ENCODE data around the gene GNG12. TPM values are rescaled to one million over a fixed set of nuclear protein-coding genes. Genes with fewer than 3 reads are reported as not detected.

GNG12 gene
- total RNA-seq, 1 experiment from 2014 or later: 117 TPM

GRCh38 chr1:67677930-67678329 is 155.3 kb downstream of the GNG12 start:
- Mint-ChIP-seq H3K36me3 (ENCODE audit: insufficient read depth, unreplicated experiment) (no peaks in the 10 kb centered on the region), H3K4me1 (ENCODE audit: insufficient read depth, unreplicated experiment) (peaks cover 12% of the 10 kb centered on the region)

GRCh38 chr1:67677408-67677807 is 155.9 kb downstream of the GNG12 start:
- TF ChIP-seq, protein P1, sequence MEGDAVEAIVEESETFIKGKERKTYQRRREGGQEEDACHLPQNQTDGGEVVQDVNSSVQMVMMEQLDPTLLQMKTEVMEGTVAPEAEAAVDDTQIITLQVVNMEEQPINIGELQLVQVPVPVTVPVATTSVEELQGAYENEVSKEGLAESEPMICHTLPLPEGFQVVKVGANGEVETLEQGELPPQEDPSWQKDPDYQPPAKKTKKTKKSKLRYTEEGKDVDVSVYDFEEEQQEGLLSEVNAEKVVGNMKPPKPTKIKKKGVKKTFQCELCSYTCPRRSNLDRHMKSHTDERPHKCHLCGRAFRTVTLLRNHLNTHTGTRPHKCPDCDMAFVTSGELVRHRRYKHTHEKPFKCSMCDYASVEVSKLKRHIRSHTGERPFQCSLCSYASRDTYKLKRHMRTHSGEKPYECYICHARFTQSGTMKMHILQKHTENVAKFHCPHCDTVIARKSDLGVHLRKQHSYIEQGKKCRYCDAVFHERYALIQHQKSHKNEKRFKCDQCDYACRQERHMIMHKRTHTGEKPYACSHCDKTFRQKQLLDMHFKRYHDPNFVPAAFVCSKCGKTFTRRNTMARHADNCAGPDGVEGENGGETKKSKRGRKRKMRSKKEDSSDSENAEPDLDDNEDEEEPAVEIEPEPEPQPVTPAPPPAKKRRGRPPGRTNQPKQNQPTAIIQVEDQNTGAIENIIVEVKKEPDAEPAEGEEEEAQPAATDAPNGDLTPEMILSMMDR (IDR thresholded peaks at IDR 0.05; ENCODE audit: unreplicated experiment): no peak
- Mint-ChIP-seq H3K36me3 (ENCODE audit: insufficient read depth, unreplicated experiment) (no peaks in the 10 kb centered on the region), H3K4me1 (ENCODE audit: insufficient read depth, unreplicated experiment) (peaks cover 7% of the 10 kb centered on the region), H3K27me3 (ENCODE audit: insufficient read depth, unreplicated experiment) (no peaks in the 10 kb centered on the region), H3K9me3 (ENCODE audit: unreplicated experiment) (no peaks in the 10 kb centered on the region), H3K4me3 (ENCODE audit: unreplicated experiment) (no peak overlapping the region), H3K27ac (ENCODE audit: low read depth, unreplicated experiment) (no peak overlapping the region)
- CTCF ChIA-PET: interaction anchor here (0.8 to 4.6 kb wide), 3 partner anchors 83 to 442 kb away, joined by 3 to 18 read pairs (median 12); no protein-coding TSS in a partner anchor
- DNase-seq (ENCODE audit: unreplicated experiment): no peak
- intact Hi-C loops (cut with micrococcal nuclease): no loop called here
- no TSS peak for BruUV-seq (replicated peaks)
- POLR2A ChIA-PET: interaction anchor here (0.6 to 1.7 kb wide), 4 partner anchors 8 to 1456 kb away, joined by 3 to 4 read pairs (median 4); partner anchors contain the start of gene GADD45A

More at GRCh38 chr1:67677930-67678329, 155.3 kb downstream of the GNG12 start:
- POLR2A ChIA-PET: interaction anchor here (1.0 to 1.7 kb wide), 5 partner anchors 9 to 107 kb away, joined by 3 to 6 read pairs (median 4); no protein-coding TSS in a partner anchor
- no peak overlapping the region for H3K27ac Mint-ChIP-seq (ENCODE audit: low read depth, unreplicated experiment)
- no peaks in the 10 kb centered on the region for H3K27me3 Mint-ChIP-seq (ENCODE audit: insufficient read depth, unreplicated experiment)
- no peak overlapping the region for H3K4me3 Mint-ChIP-seq (ENCODE audit: unreplicated experiment)
- DNase-seq (ENCODE audit: unreplicated experiment): no peak
- intact Hi-C loops (cut with micrococcal nuclease): no loop called here
- TF ChIP-seq, protein P1 (IDR thresholded peaks at IDR 0.05; ENCODE audit: unreplicated experiment): no peak
- CTCF ChIA-PET: interaction anchor here (0.8 to 4.6 kb wide), 3 partner anchors 82 to 441 kb away, joined by 3 to 18 read pairs (median 12); no protein-coding TSS in a partner anchor
- no peaks in the 10 kb centered on the region for H3K9me3 Mint-ChIP-seq (ENCODE audit: unreplicated experiment)
- no TSS peak for BruUV-seq (replicated peaks)

DNA sequence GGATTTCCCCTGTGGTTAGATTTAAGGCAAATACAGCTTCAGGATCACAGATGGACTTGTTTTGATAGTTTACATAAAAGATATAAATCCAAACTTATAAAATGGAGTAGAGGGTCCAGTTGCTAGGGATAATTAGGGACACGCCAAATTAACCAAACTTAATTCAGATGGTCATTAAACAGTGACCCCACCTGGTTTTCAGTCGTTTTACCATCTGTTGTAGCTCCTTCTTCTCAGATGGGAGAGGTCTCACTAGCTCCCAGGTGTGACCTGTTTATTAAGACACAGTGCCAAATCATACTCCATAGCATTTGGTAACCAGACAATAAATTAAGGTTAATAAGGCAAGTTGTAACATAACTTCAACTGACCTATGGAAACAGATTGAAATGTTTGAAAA is 156.3 kb downstream of the GNG12 start:
- Mint-ChIP-seq H3K27ac (ENCODE audit: low read depth, unreplicated experiment) (no peak overlapping the region), H3K9me3 (ENCODE audit: unreplicated experiment) (no peaks in the 10 kb centered on the region), H3K36me3 (ENCODE audit: insufficient read depth, unreplicated experiment) (no peaks in the 10 kb centered on the region), H3K27me3 (ENCODE audit: insufficient read depth, unreplicated experiment) (no peaks in the 10 kb centered on the region), H3K4me3 (ENCODE audit: unreplicated experiment) (no peak overlapping the region), H3K4me1 (ENCODE audit: insufficient read depth, unreplicated experiment) (peaks cover 6% of the 10 kb centered on the region)
- TF ChIP-seq, protein P1 (IDR thresholded peaks at IDR 0.05; ENCODE audit: unreplicated experiment): no peak
- BruUV-seq (replicated peaks): no TSS peak
- intact Hi-C loops (cut with micrococcal nuclease): no loop called here
- CTCF ChIA-PET: interaction anchor here (0.8 to 4.6 kb wide), 3 partner anchors 59 to 115 kb away, joined by 4 to 18 read pairs (median 12); no protein-coding TSS in a partner anchor
- POLR2A ChIA-PET: interaction anchor here (0.6 to 1.6 kb wide), 3 partner anchors 8 to 1456 kb away, joined by 3 to 4 read pairs (median 3); partner anchors contain the start of gene GADD45A
- no peak for DNase-seq (ENCODE audit: unreplicated experiment)

DNA sequence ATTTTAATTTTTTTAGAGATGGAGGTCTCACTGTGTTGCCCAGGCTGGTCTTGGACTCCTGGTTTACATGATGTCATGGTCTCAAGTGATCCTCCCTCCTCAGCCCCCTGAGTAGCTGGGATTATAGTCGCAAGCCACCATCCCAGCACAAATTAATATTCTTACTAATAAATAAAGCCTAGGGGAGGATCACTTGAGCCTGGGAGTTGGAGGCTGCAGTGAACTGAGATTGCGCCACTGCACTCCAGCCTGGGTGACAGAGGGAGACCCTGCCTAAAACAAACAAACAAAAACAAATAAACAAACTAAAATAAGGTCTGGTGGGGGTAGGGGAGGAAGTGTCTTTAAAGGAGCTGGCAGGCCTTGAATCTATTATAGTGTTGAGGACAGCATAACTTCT is 157.0 kb downstream of the GNG12 start:
- H3K27me3 Mint-ChIP-seq (ENCODE audit: insufficient read depth, unreplicated experiment): no peaks in the 10 kb centered on the region
- no peak overlapping the region for H3K4me3 Mint-ChIP-seq (ENCODE audit: unreplicated experiment)
- POLR2A ChIA-PET: interaction anchor here (1.0 kb wide), 1 partner anchor 9 kb away, joined by 3 read pairs; the partner anchor contains the start of gene GADD45A
- no peaks in the 10 kb centered on the region for H3K9me3 Mint-ChIP-seq (ENCODE audit: unreplicated experiment)
- CTCF ChIA-PET: interaction anchor here (0.8 to 4.6 kb wide), 4 partner anchors 58 to 115 kb away, joined by 3 to 18 read pairs (median 8); no protein-coding TSS in a partner anchor
- no peak overlapping the region for H3K27ac Mint-ChIP-seq (ENCODE audit: low read depth, unreplicated experiment)
- no peak for DNase-seq (ENCODE audit: unreplicated experiment)
- intact Hi-C loops (cut with micrococcal nuclease): no loop called here
- no TSS peak for BruUV-seq (replicated peaks)
- no peaks in the 10 kb centered on the region for H3K36me3 Mint-ChIP-seq (ENCODE audit: insufficient read depth, unreplicated experiment)
- TF ChIP-seq, protein P1 (IDR thresholded peaks at IDR 0.05; ENCODE audit: unreplicated experiment): no peak
- H3K4me1 Mint-ChIP-seq (ENCODE audit: insufficient read depth, unreplicated experiment): peaks cover 6% of the 10 kb centered on the region

All from MCF 10A (cell line).